GM19438 (cell line): ENCODE data around the gene ZAP70.

Experiments
- ATAC-seq: cut with Tn5 transposase; IDR thresholded peaks from one replicate; pipeline ENCODE4 v1.9.1; 2021; ENCODE audit warnings: low read depth; ENCODE audit not compliant: unreplicated experiment

The ZAP70 gene

DNA sequence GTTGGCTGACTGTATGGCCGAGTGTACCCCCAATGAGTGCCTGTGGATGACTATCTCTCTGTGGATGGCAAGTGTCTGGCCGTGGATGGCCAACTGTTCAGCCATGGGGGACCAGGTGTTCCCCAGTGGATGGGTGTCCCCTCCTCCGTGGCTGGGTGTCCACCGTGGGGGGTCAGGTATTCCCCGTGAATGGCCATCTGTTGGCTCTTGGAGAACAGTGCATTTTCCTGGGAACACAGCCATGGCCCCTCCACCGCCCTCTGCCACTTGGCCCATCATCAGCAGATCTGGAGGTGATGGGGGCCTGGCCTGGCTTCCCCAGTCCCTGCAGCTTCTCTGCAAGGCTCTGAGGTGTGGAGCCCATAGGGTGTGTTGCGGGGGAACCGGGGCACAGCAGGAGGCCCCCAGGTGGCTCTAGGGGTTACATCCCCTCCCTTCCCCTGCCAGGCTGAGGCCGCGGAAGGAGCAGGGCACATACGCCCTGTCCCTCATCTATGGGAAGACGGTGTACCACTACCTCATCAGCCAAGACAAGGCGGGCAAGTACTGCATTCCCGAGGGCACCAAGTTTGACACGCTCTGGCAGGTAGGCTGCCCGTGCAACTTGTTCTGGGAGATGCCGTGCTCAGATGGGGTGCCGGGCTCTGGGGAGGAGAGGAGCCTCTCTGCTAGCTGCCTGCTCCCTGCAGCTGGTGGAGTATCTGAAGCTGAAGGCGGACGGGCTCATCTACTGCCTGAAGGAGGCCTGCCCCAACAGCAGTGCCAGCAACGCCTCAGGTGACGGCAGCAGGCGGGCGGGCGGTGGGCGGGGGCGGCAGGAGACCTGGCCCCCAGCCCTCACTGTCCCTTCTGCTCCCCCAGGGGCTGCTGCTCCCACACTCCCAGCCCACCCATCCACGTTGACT is 19.3 kb downstream of the ZAP70 start:
- ATAC-seq, result no peak

DNA sequence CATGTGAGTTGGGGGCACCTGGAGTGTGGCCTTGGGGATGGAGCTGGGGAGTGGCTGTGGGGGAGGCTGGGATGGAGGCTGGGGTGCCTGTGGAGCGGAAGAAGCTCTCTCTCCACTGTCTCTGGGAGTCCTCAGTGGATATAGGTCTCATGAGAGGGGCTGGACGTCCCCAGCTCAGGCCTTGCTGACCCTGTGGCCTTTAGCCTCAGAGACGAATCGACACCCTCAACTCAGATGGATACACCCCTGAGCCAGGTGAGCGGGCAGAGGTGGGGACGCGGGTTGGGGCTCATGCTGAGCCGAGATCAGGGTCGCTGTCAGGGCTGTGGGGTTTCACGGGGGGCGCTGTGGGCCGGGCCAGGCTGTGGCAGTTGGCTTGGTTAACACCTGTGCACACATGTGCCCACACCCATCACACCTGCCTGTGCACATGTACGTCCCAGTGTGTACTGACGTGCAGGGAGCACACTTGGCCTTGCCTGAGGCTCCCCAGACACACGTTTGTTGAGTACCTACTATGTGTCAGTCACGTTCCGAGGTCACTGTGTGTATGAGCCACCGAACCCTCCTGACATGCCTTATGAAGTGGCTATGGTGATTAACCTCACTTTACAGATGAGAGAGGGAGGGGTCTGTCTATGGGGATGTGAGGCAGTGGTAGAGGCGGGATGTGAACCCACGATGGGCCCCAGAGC is 20.1 kb downstream of the ZAP70 start:
- no peak for ATAC-seq

DNA sequence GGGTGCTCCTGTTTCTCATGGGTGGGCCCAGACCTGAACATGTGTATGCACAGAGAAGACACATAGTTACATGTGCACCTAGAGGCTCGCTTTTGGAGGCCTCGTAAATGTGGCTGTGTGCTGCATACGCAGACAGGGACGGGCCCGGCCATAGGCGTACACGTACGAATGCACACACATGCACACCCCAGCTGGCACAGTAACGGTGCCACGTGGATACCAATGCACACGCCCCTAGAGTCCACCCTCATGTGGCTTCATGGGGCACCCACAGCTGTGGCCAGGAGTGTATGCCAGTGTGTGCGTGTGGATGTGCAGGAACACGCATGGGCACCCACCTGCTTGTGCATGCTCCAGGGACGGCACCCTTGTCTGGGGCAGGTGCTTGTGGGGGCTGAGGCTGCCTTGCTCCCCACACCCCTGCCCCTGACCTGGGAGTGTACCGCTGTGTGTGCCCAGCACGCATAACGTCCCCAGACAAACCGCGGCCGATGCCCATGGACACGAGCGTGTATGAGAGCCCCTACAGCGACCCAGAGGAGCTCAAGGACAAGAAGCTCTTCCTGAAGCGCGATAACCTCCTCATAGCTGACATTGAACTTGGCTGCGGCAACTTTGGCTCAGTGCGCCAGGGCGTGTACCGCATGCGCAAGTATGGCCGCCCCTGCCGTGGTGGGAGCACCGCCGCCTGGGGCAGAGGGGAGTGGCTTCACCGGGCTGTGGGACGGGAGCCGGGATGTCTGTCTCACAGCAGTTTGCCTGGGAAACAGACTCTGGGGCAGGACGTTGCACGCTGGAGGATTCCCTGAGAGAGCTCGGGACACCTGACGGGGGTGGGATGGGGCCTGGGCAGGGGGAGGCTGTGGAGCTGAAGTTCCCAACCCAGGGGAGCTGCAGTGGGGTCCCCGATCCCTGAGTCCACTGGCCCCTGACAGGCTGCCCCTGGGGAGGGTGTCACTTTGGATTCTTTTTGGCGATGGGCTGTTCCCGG is 21.0 kb downstream of the ZAP70 start:
- no peak for ATAC-seq

DNA sequence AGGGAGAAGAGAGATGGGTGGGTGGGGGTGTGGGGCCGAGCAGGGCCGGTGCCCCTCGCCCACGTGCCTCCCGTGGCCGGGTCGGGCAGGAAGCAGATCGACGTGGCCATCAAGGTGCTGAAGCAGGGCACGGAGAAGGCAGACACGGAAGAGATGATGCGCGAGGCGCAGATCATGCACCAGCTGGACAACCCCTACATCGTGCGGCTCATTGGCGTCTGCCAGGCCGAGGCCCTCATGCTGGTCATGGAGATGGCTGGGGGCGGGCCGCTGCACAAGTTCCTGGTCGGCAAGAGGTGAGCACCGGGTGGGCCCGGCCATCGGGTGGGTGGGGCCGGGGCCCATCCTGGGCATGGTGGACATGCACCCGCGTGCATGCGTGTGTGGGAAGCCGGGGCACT is 21.8 kb downstream of the ZAP70 start:
- ATAC-seq, result no peak

DNA sequence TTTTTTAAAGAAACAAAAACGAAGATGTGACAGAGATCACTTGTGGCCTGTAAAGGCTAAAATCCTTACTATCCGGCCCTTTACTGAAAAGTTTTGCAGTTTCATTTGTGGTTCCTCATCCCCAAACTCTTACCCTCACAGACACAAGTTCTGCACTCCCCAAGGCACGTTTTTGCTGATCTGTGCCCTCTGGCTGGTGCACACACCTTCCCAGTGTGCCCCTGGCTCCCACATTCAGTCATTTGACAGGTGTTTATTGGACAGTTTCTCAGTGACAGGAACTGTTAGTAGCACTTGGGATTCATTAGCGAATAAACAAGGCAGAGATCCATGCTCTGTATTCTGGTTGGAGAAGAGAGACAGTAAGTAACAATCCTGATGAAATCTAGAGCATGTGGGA is 22.8 kb downstream of the ZAP70 start:
- ATAC-seq, result no peak

DNA sequence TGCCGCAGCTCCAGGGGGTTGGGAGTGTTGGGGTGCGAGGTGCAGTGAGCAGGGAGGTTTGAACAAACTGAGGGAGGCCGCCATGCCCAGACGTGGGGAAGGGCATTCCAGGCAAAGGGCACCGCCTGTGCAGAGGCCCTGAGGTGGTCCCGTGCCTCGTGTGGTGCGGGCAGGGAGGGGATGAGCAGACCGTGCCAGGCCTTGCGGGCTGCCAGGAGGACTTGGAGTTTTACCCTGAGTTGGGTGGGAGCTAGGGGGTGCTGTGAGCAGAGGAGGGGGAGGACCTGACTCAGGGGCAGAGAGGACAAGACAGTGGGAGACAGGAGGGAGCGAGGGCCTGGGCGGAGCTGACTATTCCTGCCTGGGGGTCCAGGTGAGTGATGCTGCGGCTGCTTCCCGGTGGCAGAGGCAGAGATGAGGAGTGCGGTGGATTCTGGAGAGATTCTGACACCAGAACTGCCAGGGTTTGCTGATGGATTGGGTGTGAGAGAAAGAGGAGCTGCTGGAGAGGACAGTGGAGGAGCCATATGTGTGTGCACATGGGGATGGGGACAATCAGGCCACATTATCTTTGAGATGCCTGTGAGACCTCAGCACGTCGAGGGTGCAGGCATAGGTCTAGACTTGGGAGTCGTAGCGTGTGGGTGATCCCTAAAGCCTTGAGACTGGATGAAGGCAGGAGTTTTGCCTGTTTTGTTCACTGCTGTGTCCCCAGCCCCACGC is 23.4 kb downstream of the ZAP70 start:
- no peak for ATAC-seq

DNA sequence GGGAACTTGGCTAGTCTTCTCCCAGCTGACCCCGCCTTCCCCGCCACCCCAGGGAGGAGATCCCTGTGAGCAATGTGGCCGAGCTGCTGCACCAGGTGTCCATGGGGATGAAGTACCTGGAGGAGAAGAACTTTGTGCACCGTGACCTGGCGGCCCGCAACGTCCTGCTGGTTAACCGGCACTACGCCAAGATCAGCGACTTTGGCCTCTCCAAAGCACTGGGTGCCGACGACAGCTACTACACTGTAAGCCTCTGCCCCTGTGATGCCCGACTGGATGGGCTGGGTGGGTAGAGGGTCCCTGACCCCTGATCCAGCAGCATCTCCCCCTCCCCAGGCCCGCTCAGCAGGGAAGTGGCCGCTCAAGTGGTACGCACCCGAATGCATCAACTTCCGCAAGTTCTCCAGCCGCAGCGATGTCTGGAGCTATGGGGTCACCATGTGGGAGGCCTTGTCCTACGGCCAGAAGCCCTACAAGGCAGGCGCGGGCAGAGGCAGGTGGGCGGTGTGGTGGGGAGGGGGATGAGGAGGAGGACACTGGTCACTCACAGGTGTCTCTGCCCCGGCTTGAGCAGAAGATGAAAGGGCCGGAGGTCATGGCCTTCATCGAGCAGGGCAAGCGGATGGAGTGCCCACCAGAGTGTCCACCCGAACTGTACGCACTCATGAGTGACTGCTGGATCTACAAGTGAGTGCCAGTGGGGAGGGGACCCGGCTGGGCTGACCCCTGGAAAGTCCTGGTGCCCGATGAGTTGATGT is 24.2 kb downstream of the ZAP70 start:
- no peak for ATAC-seq

DNA sequence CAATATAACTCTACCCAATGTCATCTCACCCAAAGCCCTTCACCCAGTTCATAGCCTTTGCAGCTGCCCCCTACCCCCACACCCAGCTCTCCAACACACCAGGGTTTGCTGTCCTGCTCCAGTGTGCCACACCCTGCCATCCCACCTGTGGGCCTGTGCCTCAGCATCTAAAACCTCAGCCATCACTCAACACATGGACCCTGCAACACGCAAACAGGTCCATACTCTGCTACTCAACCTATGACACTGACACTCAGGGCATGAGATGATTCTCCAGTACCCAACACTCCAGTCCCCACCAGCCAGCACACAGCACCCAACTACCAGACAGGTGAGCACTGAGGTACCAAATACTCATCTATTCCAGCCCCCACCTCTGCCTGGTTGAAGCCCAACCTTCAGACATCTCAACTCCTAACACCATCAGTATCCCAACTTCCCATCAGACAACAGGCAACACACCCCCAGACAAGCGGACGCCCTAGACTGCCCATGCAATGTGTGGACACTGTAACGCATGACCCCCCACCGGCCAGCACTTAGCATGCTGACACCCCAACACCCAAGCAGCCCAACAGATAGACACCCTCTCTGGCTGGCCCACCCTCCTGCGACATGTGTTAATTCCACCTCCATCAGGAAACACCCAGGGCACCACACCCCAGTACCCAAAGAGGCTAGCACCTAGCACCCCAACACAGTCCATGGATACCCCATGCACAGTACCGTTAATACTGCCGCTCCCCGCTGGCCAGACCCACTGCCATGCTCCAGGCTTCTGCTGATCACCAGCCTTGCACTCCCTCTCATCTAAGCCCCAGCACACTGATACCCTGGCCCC is 25.0 kb downstream of the ZAP70 start:
- ATAC-seq, result no peak

DNA sequence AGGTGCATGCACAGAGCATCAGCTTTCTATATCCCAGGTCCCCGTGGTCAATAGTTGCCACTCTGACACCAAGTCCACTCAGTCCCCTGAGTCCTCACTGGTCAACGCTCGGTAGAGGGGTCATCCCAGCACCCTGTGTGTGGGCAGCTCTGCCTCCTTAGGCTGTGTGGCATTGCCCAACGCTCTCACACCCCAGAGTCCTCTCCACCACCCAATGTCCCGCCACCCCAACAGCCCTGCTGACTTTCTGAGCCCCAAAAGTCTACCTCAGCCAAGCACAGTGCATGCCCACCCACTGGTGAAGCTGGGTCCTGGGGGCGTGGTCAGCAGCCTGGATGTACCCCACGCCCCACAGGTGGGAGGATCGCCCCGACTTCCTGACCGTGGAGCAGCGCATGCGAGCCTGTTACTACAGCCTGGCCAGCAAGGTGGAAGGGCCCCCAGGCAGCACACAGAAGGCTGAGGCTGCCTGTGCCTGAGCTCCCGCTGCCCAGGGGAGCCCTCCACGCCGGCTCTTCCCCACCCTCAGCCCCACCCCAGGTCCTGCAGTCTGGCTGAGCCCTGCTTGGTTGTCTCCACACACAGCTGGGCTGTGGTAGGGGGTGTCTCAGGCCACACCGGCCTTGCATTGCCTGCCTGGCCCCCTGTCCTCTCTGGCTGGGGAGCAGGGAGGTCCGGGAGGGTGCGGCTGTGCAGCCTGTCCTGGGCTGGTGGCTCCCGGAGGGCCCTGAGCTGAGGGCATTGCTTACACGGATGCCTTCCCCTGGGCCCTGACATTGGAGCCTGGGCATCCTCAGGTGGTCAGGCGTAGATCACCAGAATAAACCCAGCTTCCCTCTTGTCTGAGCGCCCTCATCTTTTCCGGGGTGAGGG is 25.9 kb downstream of the ZAP70 start:
- ATAC-seq, result no peak

DNA sequence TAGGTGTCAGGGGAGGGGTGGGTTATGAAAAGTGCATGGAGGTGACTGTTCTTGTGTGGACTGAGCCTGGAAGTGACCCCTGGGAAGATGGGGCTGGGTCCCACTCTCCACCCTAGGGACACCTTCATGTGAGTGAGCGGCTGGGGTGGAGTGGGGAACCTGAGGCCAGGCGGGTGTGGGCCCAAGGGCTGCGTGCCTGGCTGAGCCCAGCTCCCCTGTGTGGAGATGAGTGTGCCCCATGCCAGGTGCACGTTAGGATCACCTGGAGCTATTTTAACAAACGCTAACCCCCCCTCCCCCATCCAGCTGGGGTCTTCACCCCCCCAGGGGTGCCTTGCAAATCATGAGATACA is 26.5 kb downstream of the ZAP70 start:
- no peak for ATAC-seq

DNA sequence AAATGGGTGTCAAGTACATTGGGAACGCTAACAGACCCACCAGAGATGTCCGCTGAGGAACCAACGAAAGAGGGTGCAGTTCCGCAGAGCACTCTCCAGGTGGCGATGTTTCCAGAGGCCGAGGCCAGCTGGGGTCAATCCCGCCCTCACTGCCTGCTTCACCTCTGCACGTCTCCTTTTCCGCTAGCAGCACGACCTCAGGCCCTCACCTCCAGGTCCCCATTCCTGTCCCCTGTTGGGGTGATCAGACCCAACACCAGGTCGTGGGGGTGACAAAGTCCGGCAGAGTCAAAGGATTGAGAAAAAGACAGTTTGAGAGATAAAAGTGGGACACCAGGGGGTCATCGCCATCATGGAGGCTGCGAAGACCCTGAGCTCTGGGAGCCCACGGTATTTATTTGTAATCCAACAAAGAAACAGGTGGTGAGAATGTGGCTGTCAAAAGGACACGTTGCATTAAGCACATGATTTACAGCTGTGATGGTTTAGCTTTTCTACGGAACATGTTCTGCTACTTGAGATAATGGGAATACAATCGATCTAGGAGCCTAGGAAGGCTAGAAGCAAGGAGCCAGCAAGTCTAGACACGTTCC is 27.3 kb downstream of the ZAP70 start:
- no peak for ATAC-seq

DNA sequence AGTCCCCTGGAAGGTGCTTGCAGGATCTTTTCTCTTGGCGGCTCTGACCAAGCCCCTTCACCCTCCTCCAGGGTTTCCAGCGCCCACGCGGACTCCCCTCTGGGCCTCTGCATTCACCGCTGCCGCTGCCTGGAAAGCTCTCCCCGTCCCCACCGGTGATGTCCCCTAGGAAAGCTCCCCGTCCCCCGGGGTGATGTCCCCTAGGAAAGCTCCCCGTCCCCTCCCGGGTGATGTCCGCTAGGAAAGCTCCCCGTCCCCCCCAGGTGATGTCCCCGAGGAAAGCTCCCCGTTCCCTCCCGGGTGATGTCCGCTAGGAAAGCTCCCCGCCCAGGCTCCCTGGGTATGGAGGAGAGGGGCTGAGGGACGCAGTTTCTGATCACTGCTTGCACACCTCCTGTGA is 27.9 kb downstream of the ZAP70 start:
- no peak for ATAC-seq

DNA sequence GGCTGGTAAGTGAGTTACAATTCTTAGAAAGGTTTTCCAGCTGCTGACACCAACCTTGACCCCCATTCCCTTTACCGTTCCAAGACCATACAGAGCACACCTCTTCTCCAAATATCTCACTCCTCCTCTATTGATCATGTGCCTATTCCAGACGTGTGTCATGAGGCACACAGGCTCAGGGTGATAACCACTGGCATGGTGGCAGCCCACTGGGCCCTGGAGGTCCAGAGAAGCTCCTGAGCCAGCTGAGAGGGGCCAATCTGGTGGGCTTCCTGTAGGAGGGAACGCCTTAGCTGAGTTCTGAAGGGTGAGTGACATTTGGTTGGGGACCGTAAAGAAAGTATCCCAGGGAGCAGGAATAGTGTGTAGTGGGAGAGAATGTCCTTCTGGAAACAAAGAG is 28.3 kb downstream of the ZAP70 start:
- no peak for ATAC-seq

DNA sequence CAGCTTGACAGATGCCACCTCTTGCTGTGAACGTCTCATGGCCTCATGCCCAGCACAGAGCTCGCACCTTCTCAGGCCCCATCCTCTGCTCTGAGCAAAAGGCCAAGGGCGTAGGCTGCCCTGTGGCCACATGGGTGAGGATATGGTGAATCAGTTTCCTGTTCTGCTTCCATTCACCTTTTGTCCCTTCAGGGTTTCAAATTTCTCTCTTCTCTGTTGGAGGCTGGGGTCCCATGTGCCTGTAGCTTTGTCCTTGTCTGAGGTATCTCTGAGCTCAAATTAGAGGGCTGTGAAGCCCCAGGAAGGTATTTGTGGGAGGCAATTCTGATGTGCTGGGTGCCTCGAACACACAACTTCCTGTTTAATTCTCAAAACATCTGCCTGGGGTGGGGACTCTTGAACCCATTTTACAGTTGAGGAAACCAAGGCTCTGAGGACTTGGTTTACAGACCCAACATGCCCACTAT is 29.0 kb downstream of the ZAP70 start:
- no peak for ATAC-seq

DNA sequence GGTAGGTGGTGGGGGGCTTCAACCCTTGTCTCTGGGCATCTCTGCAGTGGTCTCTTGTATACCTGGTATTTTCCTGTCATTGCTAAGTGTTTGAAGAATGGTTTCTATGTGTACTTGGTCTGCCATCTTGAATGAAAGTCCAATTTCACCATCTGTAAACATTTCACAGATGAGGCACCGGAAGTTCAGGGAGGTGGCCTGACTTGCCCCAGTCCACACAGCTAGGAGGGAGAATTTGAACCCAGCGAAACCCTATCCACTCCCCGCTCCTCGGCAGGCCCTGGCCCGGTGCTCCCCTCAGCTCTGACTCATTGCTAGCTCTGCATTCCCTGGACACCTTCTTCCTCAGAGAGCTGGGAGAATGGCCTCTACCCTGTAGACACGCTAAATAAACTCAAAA is 30.5 kb downstream of the ZAP70 start:
- ATAC-seq, result no peak

DNA sequence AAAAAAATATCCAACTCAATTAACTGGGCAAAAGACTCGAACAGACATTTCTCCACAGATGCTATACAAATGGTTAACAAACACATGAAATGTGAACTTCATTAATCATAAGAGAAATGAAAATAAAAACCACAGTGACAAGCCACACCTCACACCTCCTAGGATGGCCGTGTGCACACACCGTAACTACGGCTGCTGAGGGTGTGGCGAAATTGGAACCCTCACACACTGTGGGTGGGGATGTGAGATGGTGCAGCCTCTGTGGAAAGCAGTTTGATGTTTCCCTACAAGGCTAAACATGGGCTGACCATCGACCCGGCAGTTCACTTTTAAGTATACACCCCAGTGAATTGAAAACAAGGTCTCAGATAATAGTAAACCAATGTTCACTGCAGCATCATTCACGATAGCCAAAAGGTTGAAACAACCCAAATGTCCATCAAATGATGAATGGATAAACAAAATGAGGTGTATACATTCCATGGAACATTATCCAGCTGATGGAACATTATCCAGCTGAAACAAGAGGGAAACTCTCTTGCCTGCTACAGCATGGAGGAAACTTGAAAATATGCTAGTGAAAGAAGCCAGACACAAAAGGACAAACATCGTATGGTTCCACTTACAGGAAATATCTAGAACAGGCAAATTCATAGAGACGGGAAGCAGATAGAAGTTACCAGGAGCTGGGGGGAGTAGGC is 32.2 kb downstream of the ZAP70 start:
- no peak for ATAC-seq

DNA sequence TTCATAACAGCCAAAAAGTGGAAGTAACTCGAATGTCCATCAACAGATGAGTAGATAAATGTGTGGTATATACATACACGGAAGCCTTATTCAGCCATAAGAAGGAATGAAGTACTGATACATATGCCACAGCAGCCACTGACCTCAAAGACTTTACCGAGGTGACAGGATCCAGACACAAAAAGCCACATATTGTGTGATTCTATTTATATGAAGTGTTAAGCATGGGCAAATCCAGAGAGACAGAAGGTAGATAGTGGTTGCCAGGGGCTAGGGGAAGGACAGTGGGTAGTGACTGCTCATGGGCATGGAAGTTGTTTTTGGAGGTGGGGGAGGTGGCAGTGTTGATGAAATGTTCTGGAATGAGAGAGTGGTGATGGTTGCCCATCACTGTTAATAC is 33.9 kb downstream of the ZAP70 start:
- ATAC-seq, result no peak
